Measurements from ENCODE around the gene ATP1B4.

Gene ATP1B4

GRCh38 chrX:120429776-120430540 lies 68.1 kb downstream of the ATP1B4 start:
- Histone ChIP-seq H2AFZ (ENCODE audit: low read depth) (no peak overlapping the region), H3K4me1 (ENCODE audit: low read depth, poor library complexity, severe bottlenecking) (no peaks in the 10 kb centered on the region), H3K9ac (no peak overlapping the region), H3K27ac (no peak overlapping the region), H3K36me3 (ENCODE audit: insufficient read depth) (no peaks in the 10 kb centered on the region), H4K20me1 (ENCODE audit: insufficient read depth) (no peaks in the 10 kb centered on the region), H3K4me2 (no peak overlapping the region), H3K79me2 (ENCODE audit: insufficient read depth, low read depth) (no peaks in the 10 kb centered on the region), H3K4me3 (IDR thresholded peaks at IDR 0.05; ENCODE audit: insufficient read depth, low read depth, low read length) (no peak overlapping the region), H3K27me3 (ENCODE audit: insufficient read depth, low read depth) (no peaks in the 10 kb centered on the region)
- TF ChIP-seq, protein P1, sequence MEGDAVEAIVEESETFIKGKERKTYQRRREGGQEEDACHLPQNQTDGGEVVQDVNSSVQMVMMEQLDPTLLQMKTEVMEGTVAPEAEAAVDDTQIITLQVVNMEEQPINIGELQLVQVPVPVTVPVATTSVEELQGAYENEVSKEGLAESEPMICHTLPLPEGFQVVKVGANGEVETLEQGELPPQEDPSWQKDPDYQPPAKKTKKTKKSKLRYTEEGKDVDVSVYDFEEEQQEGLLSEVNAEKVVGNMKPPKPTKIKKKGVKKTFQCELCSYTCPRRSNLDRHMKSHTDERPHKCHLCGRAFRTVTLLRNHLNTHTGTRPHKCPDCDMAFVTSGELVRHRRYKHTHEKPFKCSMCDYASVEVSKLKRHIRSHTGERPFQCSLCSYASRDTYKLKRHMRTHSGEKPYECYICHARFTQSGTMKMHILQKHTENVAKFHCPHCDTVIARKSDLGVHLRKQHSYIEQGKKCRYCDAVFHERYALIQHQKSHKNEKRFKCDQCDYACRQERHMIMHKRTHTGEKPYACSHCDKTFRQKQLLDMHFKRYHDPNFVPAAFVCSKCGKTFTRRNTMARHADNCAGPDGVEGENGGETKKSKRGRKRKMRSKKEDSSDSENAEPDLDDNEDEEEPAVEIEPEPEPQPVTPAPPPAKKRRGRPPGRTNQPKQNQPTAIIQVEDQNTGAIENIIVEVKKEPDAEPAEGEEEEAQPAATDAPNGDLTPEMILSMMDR (conservative IDR thresholded peaks at IDR 0.05; ENCODE audit: low read depth, low read length), result no peak
